GM12878 (cell line): Measurements from ENCODE around the gene MSANTD2. TPM values are rescaled to one million over a fixed set of nuclear protein-coding genes. Genes with fewer than 3 reads are reported as not detected.

Source experiments
- ATAC-seq: fragments of 200-7000 bp; cut with Tn5 transposase; 3 replicates; pipeline ENCODE4 v1.9.1; 2020; ENCODE audit warnings: mild to moderate bottlenecking, moderate library complexity
- BruUV-seq: library from RNA; stranded (reverse); fragments of 400-500 nt; replicated peaks from 2 replicates; lab custom pipeline; 2021; lab: Mats Ljungman, UMichigan
- CTCF ChIA-PET: fragments of 300-600 bp; sonication (Branson Sonifier 250); formaldehyde crosslinking; extraction: SDS; loops from one replicate; lab custom pipeline; 2021; ENCODE audit warnings: inconsistent platforms; lab: Yijun Ruan, JAX
- POLR2A ChIA-PET: fragments of 350-600 bp; formaldehyde crosslinking; extraction: SDS; loops from one replicate; lab custom pipeline; 2021; ENCODE audit warnings: inconsistent platforms; lab: Charles Lee
- RAD21 ChIA-PET: fragments of 300-600 bp; sonication (Branson Sonifier 250); formaldehyde crosslinking; loops from one replicate; lab custom pipeline; 2023; ENCODE audit warnings: antibody characterized with exemption; ENCODE audit not compliant: unreplicated experiment; lab: Charles Lee
- SMC1A ChIA-PET: fragments of 300-600 bp; sonication (Branson Sonifier 250); formaldehyde crosslinking; loops from one replicate; lab custom pipeline; 2023; ENCODE audit not compliant: unreplicated experiment, uncharacterized antibody; lab: Charles Lee
- DNase-seq: peaks from one replicate; pipeline ENCODE4 v3.0.0-alpha.2; 2011; ENCODE audit warnings: low read depth, low spot score
- FAIRE-seq: peaks from 3 replicates; lab custom pipeline; 2011; peaks lifted over from hg19 to GRCh38; lab: Jason Lieb, UNC
- H2AFZ ChIP-seq: 2 replicates; pipeline ENCODE4 v1.6.0; 2011; ENCODE audit warnings: low read depth, low read length, control low read depth; ENCODE audit not compliant: control insufficient read depth
- H3K27ac ChIP-seq: 2 replicates; pipeline ENCODE4 v1.5.1; 2011; ENCODE audit warnings: control low read depth; ENCODE audit not compliant: control insufficient read depth, insufficient read depth
- H3K27me3 ChIP-seq, 2 experiments: replicated peaks in 1 of 2; 2 replicates each; pipeline versions ENCODE4 v1.6.0 to v1.6.1; 2011; ENCODE audit warnings: low read length in 1 of 2; ENCODE audit not compliant: control insufficient read depth in 2 of 2, insufficient read depth in 2 of 2
- H3K36me3 ChIP-seq, 2 experiments: 2 replicates each; pipeline ENCODE4 v1.5.1; 2011; ENCODE audit warnings: low read length in 1 of 2; ENCODE audit not compliant: control insufficient read depth in 2 of 2, insufficient read depth in 2 of 2
- H3K4me1 ChIP-seq: 2 replicates; pipeline ENCODE4 v1.6.1; 2011; ENCODE audit warnings: mild to moderate bottlenecking, low read length, moderate library complexity, mixed read lengths; ENCODE audit not compliant: control insufficient read depth, insufficient read depth
- H3K4me2 ChIP-seq: 2 replicates; pipeline ENCODE4 v1.6.0; 2011; ENCODE audit warnings: control low read depth; ENCODE audit not compliant: control insufficient read depth, insufficient read depth
- H3K4me3 ChIP-seq: fragments of 200-600 bp; sonication (generic); 2 replicates; pipeline ENCODE4 v1.5.1; 2016
- H3K79me2 ChIP-seq: 2 replicates; pipeline ENCODE4 v1.6.0; 2011; ENCODE audit warnings: low read length; ENCODE audit not compliant: control insufficient read depth, insufficient read depth
- H3K9ac ChIP-seq: 2 replicates; pipeline ENCODE4 v1.8.0; 2011; ENCODE audit warnings: low read length, control low read depth, mixed read lengths; ENCODE audit not compliant: control insufficient read depth, insufficient read depth
- H3K9me3 ChIP-seq: replicated peaks from 3 replicates; pipeline ENCODE4 v1.5.1; 2011; ENCODE audit warnings: mild to moderate bottlenecking, low read length; ENCODE audit not compliant: control insufficient read depth, insufficient read depth
- H4K20me1 ChIP-seq: 2 replicates; pipeline ENCODE4 v1.6.0; 2011; ENCODE audit not compliant: control insufficient read depth, insufficient read depth
- ATF7 ChIP-seq: fragments of 450-650 bp; IDR thresholded peaks from 2 replicates; pipeline ENCODE4 v1.6.1; 2016; ENCODE audit warnings: low read depth, mild to moderate bottlenecking
- CHD2 ChIP-seq: IDR thresholded peaks from 2 replicates; pipeline ENCODE4 v1.6.1; 2011; ENCODE audit warnings: low read depth, low read length, improper control_type of control experiment, borderline replicate concordance
- CREB1 ChIP-seq: IDR thresholded peaks from 2 replicates; pipeline ENCODE4 v1.6.1; 2012; ENCODE audit warnings: low read depth, mild to moderate bottlenecking, inconsistent platforms
- KDM1A ChIP-seq: fragments of 200-600 bp; sonication (generic); IDR thresholded peaks from 2 replicates; pipeline ENCODE4 v1.6.1; 2016; ENCODE audit warnings: borderline replicate concordance
- PAX5 ChIP-seq: IDR thresholded peaks from 2 replicates; pipeline ENCODE4 v1.6.1; 2011; ENCODE audit warnings: low read depth, low read length, borderline replicate concordance
- RUNX3 ChIP-seq: IDR thresholded peaks from 2 replicates; pipeline ENCODE4 v1.6.1; 2012; ENCODE audit warnings: low read length, inconsistent platforms
- ZSCAN29 ChIP-seq: fragments of 450-650 bp; IDR thresholded peaks from 2 replicates; pipeline ENCODE4 v1.6.1; 2017; ENCODE audit warnings: mild to moderate bottlenecking, moderate library complexity
- WGBS: methylation state at CpG from one replicate; pipeline ENCODE4 v1.1.6; 2016; ENCODE audit warnings: low lambda C conversion rate; ENCODE audit not compliant: insufficient replicate concordance, insufficient coverage; ENCODE audit errors: missing lambda C conversion rate; 5-methylcytosine and 5-hydroxymethylcytosine counted together
- in situ Hi-C: fragments of 300-500 bp; cut with MboI; formaldehyde crosslinking; loops from 9 replicates; pipeline ENCODE4 v1.14.3; 2018; ENCODE audit warnings: mixed read lengths
- intact Hi-C: fragments of 100-400 bp; cut with micrococcal nuclease; formaldehyde crosslinking; loops from one replicate; pipeline ENCODE4 v1.14.2; 2022; ENCODE audit not compliant: unreplicated experiment
- polyA plus RNA-seq, 11 experiments: library from polyadenylated mRNA; depleted of rRNA in 4 of 11; unstranded in 6 of 11; stranded (reverse) in 5 of 11; fragments of >200 nt; fragmentation: Nextera tagmentation in 4 of 11; fragmentation: Illumina TruSeq in 1 of 11; extraction: Ambion mirVana in 4 of 11; extraction: Trizol in 1 of 11; gene quantifications; 1 replicate in 1 of 11; 2 replicates in 10 of 11; pipeline versions ENCODE4 v1.2.1 to v1.2.3, GENCODE V29; 2011 to 2016; ENCODE audit warnings: inconsistent platforms in 2 of 11, missing spikeins in 2 of 11, low read depth in 1 of 11
- total RNA-seq, 4 experiments: library from RNA; depleted of rRNA in 3 of 4; stranded (reverse); fragments of >200 nt in 3 of 4; fragmentation: Illumina TruSeq in 1 of 4; extraction: Trizol in 1 of 4; gene quantifications; 2 replicates each; pipeline versions ENCODE4 v1.2.1 to v1.2.3, GENCODE V29; 2013 to 2021

MSANTD2 gene
- total and polyA plus RNA-seq, 10 of the 15 experiments (the other 5 are each of a cell fraction or from before 2014, with no cell fraction given) = 3.0 to 12.4 (median 8.0) TPM

GRCh38 chr11:124791626-124792341, 8.4 kb downstream of the MSANTD2 start:
- no peaks in the 10 kb centered on the region for H3K27me3 ChIP-seq
- CTCF ChIA-PET = interaction anchor here (1.1 to 11.5 kb wide), 7 partner anchors 9 to 150 kb away, joined by 3 to 272 read pairs (median 29); partner anchors contain the start of gene ESAM
- no peak for DNase-seq
- in situ Hi-C loops = no loop called here
- peaks cover 78% of the 10 kb centered on the region for H3K79me2 ChIP-seq
- H3K4me2 ChIP-seq = peak overlapping the region; percentile 63
- H3K27ac ChIP-seq = peak overlapping the region; percentile 15; the same call in 1 of the 2 replicates
- POLR2A ChIA-PET = interaction anchor here (0.6 to 1.0 kb wide), 2 partner anchors 12 to 118 kb away, joined by 3 read pairs; partner anchors contain the start of gene SPA17
- BruUV-seq = no TSS peak
- H3K9me3 ChIP-seq = no peaks in the 10 kb centered on the region
- no peaks in the 10 kb centered on the region for H3K36me3 ChIP-seq
- no peak for FAIRE-seq
- TF ChIP-seq ATF7 = no peak
- peak; percentile 66 for TF ChIP-seq RUNX3
- peak; percentile 46; the same call in 1 of the 2 replicates for TF ChIP-seq CREB1
- no peak overlapping the region for H3K9ac ChIP-seq
- no peak overlapping the region for H2AFZ ChIP-seq
- H4K20me1 ChIP-seq = no peaks in the 10 kb centered on the region
- peak; percentile 65 for ATAC-seq
- intact Hi-C loops = no loop called here
- SMC1A ChIA-PET = interaction anchor here (1.3 to 8.4 kb wide), 4 partner anchors 27 to 121 kb away, joined by 3 to 83 read pairs (median 12); no protein-coding TSS in a partner anchor
- H3K4me1 ChIP-seq = peaks cover 12% of the 10 kb centered on the region
- 39% methylated on average over 4 of the region's 4 CpGs for WGBS
- RAD21 ChIA-PET = interaction anchor here (1.0 to 7.1 kb wide), 6 partner anchors 28 to 121 kb away, joined by 3 to 56 read pairs (median 6); partner anchors contain the start of genes ESAM, SIAE and SPA17
- no peak overlapping the region for H3K4me3 ChIP-seq

GRCh38 chr11:124788521-124788920, 11.7 kb downstream of the MSANTD2 start:
- in situ Hi-C loops = no loop called here
- Histone ChIP-seq H3K4me3 (no peak overlapping the region), H3K27ac (no peak overlapping the region), H3K9me3 (no peaks in the 10 kb centered on the region), H3K36me3 (no peaks in the 10 kb centered on the region), H4K20me1 (no peaks in the 10 kb centered on the region), H3K4me2 (no peak overlapping the region), H3K79me2 (peaks cover 47% of the 10 kb centered on the region), H3K27me3 (no peaks in the 10 kb centered on the region), H2AFZ (no peak overlapping the region), H3K9ac (no peak overlapping the region), H3K4me1 (peaks cover 12% of the 10 kb centered on the region)
- BruUV-seq = no TSS peak
- ChIA-PET CTCF (interaction anchor here (0.9 to 2.7 kb wide), 7 partner anchors 9 to 145 kb away, joined by 3 to 16 read pairs (median 3); no protein-coding TSS in a partner anchor), RAD21 (interaction anchor here (1.2 kb wide), 1 partner anchor 16 kb away, joined by 3 read pairs; no protein-coding TSS in a partner anchor), POLR2A (interaction anchor here (1.0 kb wide), 1 partner anchor 119 kb away, joined by 3 read pairs; no protein-coding TSS in a partner anchor), SMC1A (interaction anchor here (0.7 to 2.9 kb wide), 4 partner anchors 9 to 119 kb away, joined by 3 to 14 read pairs (median 4); no protein-coding TSS in a partner anchor)
- no peak for ATAC-seq
- intact Hi-C loops = no loop called here
- FAIRE-seq = no peak
- no peak for TF ChIP-seq PAX5
- no peak for TF ChIP-seq KDM1A
- no peak for TF ChIP-seq ZSCAN29
- no peak for TF ChIP-seq CHD2
- no peak for DNase-seq
